ENCODE measurements around the gene MYLIP.

- no peak for TF ChIP-seq EZH2 (IDR thresholded peaks at IDR 0.05; ENCODE audit: low read length, unreplicated experiment)
- peak; percentile 71 for TF ChIP-seq CTCF (conservative IDR thresholded peaks at IDR 0.05; ENCODE audit: low read depth, low read length)
These were observed 55.2 kb downstream of the MYLIP start for GRCh38 chr6:16184129-16184528.

Data from PC-3 (cell line).